Stimulated activated CD4-positive, alpha-beta T cell treated with anti-CD3 and anti-CD28 coated beads, Interleukin-12 subunit alpha, Interleukin-12 subunit beta, amount 100 ng/mL, for 48 hours (primary cell): ENCODE data around the gene DDX10.

Experiments
- DNase-seq, 3 donors: peaks; one replicate each; pipeline ENCODE4 v3.0.0-alpha.2; 2020; ENCODE audit warnings: low read depth in 2 of 3, low spot score in 1 of 3

Gene DDX10

DNA sequence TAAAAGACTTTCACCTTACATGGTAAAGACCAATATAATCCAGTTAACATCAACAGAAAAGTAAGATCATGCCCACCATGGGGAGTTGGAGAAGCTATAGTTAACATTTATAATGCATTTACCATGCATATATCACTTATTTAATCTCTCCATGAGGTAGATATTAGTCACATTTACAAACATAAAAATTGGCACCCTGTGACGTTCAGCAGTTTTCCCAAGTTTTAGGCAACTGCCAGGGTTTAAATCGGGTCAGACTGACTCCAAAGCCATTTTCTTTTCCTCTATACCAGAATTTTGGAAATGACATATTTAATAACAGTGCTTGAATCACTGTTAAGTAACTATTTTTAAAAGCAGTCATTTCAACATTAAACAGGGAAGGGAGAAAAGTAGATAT is 266.3 kb downstream of the DDX10 start:
- DNase-seq = no peak

DNA sequence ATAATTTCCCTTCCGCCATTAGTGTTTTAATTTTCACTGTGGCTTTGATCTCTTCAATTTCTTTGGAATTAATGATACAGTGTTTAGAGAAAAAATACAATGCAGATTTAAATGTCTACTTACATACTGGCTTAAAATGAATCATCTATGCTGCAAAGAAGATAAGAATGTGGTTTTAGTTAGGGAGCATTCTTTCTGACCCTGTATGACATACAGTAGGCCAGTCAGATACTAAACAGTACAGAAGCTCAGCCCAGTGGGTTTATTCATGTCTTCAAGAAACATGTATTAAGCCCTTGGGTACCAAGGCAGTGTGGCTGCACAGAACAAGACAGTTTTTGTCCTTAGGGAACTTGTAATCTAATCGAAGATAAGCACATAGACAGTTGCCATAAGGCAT is 268.8 kb downstream of the DDX10 start:
- no peak for DNase-seq

DNA sequence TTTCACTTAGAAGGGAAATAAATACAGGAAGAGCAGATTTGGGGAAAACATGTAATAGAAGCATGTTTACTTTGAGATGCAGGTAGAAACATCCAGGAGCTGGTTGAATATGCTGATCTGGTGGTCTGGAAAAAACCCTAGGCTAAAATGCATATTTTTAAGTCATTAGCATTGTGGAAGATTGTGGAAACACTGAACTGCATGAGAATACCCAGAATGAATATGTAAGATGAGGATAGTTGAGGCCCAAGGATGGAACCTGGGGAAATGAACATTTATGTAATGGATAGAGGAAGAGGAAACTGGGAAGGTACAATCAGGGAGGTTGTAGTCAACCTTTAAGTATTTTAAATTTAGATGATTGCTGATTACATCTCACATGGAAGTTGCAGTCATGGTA is 269.4 kb downstream of the DDX10 start:
- no peak for DNase-seq

DNA sequence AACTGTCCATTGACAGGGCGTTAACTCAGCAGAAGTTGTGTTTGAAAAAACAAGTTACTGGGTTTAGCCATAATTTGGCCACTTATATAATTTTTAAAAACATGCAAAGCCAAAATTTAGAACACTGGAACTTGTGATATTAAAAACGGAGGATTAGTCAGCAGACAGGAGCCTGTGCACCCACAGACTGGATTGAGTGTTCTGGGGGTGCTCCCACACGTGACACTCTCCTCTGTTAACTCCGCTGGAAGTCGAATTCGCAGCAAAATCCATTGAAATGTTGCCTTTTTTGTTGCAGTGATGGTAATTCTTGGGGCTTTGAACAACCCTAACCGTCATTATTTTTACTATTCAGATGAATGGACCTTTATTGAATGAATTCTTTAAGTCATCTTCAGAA is 269.8 kb downstream of the DDX10 start:
- no peak for DNase-seq

GRCh38 chr11:108937746-108938145 is 272.9 kb downstream of the DDX10 start:
- no peak for DNase-seq

DNA sequence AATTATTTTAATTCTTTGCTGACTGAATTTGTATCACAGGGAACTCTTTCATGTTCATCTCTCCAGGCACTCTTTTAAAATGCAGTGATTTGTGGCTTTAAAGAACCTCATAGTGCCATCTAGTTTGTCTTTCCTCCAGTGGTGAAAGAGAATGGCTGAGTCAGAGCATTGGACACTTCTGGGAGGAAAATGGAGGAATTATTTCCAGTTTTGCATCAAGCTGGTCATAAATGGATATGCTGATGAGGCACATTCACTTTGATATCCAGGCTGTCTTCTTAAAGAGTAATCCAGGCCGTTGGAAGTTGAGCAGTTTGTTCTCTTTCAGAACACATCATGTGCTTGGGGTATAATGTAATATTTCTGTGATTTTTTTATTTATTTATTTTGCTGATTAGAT is 273.7 kb downstream of the DDX10 start:
- DNase-seq = no peak

DNA sequence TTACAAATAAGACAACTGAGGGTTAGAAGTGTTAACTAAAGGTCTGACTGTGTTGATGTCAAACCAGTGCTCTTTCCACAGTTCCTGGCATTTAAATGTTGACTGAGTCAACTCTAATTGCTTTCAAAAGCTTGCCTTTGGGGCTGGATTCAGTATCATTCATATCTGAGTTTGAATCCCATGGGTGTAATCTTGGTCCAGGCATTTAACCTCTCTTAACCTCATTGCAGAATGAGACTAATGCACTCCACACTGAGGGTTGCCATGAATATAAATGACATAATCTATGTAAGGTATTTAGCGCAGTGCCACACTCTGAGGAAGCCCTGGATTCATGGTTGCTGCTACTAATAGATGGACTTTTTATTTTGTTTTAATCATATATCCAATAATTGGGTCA is 274.3 kb downstream of the DDX10 start:
- no peak for DNase-seq

DNA sequence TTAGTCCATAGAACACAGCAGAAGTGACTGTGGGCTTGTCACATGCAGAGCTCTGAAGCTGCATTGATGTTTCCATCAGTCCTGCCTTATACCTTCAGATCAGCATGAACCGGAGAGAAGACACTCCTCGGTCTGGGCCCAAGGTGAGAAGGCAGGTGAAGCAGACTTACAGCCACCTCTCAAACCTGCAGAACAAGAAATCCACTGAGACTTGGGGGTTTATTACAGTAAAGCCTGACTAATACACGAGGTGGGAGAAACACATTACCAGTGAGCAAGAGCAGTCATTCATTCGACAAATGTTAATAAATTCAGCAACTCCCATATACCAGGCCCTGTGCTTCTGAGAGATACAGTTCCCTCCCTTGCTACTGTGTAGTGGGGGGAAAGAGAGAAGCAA is 279.0 kb downstream of the DDX10 start:
- no peak for DNase-seq

- no peak for DNase-seq
Observed at GRCh38 chr11:108944471-108945178, 279.8 kb downstream of the DDX10 start.

- DNase-seq = no peak
Observed at GRCh38 chr11:108945341-108945740, 280.5 kb downstream of the DDX10 start.

DNA sequence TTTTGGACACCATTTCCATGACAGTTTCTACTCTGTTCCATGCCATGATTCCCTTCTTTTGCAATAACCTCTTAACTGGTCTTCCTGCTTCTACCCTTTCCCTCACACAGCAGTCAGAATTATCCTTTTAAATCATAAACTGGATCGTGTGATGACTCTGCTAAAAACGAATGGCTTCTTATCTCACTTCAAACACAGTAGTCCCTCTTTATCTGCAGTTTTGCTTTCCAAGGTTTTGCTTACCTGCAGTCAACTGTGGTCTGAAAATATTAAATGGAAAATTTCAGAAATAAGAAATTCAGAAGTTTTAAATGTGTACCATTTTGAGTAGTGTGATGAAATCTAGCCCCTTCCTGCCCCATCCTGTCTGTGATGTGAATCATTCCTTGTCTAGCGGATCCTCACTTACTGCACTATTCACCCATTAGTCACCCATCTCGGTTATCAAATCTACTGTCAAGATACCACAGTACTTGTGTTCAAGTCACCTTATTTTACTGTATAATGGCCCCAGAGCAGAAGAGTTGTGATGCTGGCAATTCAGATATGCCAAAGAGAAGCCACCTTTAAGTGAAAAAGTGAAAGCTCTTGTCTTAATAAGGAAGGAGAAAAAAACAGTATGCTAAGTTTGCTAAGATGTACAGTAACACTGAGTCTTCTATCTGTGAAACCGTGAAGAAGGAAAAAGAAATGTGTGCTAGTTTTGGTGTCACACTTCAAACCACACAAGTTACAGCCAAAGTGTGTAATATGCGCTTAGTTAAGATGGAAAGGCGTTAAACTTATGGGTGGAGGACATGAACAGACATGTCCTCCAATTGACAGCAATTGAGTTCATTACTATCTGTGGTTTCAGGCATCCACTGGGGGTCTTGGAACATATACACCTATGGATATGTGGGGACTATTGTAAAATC is 283.0 kb downstream of the DDX10 start:
- no peak for DNase-seq

DNA sequence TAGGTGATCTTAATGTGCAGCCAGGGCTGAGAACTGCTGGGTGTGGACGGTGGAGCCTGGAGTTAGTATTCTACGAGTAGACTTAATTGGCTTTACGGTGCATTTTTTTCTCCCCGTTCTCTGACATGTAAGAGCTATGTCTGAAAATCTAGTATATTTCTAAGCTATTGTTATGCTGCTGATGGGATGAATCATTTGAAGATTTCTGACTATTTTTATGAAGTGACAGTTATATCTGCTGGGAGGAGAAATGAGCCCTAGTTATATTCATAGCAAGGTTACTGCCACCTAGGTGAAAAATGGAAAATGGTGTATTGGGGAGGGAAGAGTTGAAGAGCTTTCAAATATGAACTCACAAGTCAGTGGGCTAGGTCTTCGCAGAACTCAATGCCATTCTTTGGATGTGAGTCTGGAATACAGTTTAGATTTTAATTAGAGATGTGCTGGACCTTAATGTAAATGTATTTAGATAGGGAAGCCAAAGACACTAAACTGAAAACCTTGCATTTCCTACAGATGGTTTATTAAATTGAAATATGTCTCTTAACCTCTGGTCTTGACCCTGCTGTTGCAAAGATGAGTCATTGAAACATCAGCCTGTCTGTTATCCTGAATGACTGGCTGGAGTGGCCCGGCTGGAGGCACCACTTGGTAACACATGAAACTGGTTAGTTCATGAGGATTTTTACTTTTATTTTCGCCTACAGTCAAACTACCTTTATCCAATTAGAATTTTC is 293.7 kb downstream of the DDX10 start:
- DNase-seq = no peak

DNA sequence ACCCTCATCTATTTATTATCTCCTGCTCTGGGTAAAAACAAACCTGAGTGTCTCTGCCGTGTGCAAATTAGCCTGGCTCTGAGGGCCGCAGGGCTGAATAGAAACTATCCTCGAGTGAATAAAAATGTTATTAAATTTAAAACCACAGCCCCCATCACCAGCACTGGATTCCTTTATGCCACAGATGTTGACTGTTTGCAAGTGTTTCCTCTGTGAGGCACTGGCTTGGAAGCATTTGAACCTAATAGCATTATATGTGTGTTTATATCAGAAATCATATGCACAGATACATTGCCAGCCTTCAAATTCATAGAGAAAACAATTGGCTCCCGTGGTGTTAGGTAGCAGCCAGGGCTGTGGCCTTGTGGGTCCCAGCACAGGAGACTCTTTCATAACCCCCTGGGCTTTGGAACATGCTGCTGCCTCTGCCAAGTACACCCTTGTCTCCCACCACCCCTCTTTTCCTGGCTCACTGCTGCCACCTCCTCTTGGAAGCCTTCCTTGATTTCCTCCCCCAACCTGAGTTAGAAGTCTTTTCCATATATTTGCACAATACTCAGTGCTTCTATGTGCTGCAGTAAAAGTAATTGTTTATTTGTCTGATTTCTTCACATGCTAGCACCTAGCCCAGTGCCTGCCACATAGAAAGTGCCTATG is 294.4 kb downstream of the DDX10 start:
- no peak for DNase-seq

DNA sequence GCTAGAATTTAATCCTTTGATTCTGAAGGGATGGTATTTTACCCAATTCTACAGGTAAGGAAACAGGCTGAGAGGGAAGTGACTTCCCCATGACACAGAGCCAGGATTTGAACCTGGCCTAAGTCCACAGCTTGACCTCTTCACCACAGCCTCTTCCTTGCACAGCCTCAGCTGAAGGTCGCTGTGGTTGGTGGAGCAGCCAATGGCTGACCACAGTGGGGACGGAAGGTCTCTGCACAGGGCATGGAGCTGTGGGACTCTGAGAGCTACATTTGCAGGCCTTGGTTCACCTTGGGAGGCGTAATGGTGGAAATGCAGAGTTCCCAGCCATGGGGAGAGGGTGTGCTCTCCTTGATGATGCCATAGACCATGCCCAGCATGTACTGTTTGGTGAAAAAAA is 295.0 kb downstream of the DDX10 start:
- DNase-seq = no peak

DNA sequence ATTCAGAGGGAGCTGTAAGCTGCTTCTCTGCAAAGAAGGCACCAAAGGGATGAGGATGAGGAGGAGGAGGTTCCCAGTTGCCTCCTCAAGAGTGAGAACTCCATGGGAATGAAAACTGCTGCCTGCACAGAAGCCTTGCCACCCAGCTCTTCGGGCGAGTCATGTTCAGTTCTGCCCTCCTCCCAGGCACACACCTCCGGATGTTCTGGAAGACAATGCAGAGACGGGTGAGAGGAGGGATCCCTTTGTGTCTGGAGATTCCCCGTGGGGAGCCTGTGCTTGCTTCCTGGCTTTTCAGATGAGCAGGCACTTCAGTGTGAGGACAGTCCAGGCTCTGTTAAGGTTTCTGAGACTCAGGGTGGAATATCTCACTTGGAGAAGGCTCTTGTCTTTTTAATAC is 295.6 kb downstream of the DDX10 start:
- no peak for DNase-seq

- no peak for DNase-seq
Observed at GRCh38 chr11:108961095-108961494, 296.2 kb downstream of the DDX10 start.

DNA sequence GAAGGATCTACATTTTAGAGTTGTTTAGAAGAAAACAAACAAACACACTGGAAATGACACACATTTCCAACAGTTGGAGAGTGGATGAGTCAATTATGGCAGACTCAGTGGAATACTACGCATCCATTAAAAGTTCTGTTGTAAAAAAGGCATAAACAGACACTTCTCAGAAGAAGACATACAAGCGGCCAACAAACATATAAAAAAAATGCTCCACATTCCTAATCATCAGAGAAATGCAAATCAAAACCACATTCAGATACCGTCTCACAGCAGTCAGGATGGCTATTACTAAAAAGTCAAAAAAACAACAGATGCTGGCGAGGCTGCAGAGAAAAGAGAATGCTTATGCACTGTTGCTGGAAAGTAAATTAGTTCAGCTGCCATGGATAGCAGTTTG is 298.2 kb downstream of the DDX10 start:
- no peak for DNase-seq

GRCh38 chr11:108965306-108966001 is 300.6 kb downstream of the DDX10 start:
- no peak for DNase-seq

DNA sequence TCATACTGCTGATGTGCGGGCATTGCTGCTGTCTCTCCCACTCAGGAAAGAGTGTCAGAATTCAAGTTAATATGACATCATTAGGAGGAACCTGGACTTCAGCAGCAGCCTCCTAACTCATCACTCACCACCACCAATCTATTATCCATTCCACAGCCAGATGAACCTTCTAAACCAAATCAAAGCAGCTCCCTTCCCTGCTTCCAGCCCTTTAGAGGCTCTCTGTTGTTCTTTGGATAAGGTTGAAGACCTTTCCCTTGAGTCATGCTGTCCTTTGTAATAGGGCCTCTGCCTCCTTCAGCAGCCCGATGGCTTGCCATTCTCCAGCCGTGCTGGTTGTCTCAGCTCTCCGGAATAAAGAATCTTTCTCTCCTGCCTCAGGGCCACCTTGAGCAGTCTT is 301.3 kb downstream of the DDX10 start:
- DNase-seq = no peak

DNA sequence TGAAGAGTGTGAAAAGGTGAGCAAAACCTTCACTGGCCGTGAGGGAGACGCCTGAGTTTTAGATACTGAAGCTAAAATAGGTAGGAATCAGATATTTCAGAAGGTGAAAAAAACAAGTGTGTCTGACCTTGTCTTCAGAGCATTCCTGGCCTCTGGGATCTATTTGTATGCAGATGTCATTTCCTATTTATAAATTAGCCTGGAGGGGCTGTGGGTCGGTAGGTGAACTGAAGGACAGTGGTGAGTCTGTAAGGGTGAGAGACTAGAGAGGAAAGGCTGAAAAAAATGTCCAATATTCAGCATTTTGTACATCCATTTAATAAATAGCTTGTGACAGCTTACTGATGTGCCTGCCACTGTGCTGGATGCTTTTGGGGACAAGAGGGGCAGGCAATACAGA is 302.1 kb downstream of the DDX10 start:
- no peak for DNase-seq

DNA sequence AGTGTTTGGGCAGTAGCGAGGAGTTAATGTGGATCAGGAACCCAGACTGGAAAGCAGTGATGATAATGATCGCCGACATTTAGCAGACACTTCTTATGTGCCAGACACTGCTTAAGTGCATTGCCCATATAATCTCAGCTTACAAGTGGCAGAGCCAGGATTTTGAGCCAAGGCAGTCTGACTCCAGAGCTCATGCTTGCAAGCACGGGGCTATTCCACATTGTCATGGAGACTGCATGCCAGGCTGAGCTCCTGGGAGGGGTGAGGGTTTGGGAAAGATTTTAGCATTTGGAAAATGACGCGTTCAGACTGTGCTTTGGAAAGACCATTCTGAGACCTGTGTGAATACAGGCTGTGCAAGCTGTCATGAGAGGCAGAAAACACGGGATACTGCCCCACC is 302.7 kb downstream of the DDX10 start:
- DNase-seq = no peak
